Activated T-cell treated with anti-CD3 and anti-CD28 coated beads, Interleukin-2, amount 50 U/mL, for 48 hours (primary cell): Measurements from ENCODE around the gene UBASH3B.

Experiments used
- DNase-seq, 2 experiments: peaks; one replicate each; pipeline ENCODE4 v3.0.0-alpha.2; 2020

Gene UBASH3B

GRCh38 chr11:122679466-122679865, 23.9 kb downstream of the UBASH3B start:
- DNase-seq: no peak

DNA sequence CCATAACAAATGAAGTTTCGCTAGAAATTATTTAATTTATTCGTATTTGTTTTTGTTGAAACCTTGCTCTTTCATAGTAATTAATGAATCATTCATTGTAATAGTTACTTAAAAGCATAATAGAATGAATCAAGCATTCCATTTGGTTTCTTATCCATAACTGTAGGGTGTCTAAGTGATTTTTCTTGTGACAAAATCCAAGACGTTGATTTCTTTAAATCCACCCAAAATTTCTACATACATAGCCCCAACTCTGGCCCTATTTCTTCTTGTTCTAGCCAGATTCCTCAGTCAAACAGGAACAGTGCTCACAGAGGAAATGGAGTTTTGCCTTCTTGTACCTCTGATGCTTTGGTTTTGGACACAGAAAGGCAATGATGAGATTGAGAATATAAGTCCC, 25.5 kb downstream of the UBASH3B start:
- no peak for DNase-seq

DNA sequence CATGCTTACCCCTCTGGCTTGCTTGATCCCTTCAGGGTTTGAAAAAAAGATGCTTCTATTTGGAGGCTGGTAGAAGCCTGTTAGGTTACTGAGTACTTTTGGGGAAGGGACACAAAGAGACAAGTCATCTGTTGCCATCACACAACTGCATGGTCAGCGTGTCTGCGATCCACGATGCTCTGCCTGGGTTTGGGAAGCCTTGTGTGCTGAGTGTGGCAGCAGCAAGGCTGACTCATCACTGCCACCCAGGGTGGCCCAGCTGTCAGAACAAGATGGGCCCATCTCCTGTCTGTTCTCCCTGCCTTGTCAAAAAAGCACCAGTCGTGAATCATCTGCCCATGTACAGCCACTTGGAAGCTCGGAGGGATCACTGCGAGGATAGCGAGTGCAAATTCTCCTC, 26.2 kb downstream of the UBASH3B start:
- DNase-seq: no peak

DNA sequence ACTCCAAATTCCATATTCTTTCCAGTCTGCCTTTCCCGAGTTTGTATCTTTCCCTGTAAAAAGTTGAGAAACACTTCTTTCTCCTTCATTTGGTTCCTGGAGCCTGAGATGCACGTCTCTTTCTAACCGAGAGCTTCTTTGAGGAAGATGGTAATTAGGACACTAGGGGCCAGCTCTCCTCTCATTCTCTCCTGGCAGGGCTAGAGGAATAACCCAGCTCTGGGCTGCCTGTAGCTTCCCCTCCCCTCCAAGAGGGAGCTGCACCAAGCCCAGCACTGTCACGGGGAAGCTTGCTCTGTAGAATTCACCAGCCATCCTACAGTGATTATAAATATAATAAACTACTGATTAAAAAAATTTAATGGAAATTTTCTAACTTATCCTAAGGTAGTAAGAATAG, 26.9 kb downstream of the UBASH3B start:
- no peak for DNase-seq

GRCh38 chr11:122685041-122685440, 29.5 kb downstream of the UBASH3B start:
- no peak for DNase-seq

DNA sequence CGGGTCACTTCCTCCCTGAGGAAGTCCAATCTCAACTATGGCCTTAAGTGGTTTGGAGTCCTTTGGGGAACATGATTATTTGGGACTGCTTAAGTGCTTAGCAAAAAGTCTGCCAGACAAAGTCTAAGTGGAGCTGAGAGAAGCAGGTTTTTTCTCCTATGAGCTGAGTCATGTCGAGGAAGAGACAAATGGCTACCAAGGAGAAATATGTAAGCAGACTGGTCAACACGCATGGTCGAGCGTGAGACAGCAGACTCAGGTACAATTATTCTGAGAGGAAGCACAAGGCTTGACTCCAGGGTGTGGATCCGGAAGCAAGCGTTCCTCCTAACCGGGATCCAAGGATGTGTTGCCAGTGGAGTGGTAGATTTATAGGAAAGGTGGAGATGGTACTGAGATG, 30.6 kb downstream of the UBASH3B start:
- no peak for DNase-seq

DNA sequence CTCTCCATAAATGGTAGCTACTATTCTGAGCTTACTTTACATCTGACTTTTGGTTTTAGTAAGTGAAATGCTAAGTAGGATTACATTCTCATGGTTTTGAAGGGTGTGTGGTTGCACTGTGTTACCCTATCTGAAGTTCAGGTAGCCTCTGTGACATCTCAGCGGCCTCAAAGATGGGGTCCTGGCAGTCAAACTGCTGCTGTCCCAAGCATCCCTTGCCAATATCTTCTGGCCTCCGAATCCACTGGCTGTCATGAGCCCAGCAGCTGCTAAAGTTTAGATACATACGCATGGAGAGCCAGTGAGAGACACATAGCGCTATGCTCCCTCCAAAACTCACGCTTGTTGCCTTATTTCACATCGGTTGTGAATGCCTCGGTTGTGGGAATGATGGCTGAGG, 34.9 kb downstream of the UBASH3B start:
- no peak for DNase-seq

DNA sequence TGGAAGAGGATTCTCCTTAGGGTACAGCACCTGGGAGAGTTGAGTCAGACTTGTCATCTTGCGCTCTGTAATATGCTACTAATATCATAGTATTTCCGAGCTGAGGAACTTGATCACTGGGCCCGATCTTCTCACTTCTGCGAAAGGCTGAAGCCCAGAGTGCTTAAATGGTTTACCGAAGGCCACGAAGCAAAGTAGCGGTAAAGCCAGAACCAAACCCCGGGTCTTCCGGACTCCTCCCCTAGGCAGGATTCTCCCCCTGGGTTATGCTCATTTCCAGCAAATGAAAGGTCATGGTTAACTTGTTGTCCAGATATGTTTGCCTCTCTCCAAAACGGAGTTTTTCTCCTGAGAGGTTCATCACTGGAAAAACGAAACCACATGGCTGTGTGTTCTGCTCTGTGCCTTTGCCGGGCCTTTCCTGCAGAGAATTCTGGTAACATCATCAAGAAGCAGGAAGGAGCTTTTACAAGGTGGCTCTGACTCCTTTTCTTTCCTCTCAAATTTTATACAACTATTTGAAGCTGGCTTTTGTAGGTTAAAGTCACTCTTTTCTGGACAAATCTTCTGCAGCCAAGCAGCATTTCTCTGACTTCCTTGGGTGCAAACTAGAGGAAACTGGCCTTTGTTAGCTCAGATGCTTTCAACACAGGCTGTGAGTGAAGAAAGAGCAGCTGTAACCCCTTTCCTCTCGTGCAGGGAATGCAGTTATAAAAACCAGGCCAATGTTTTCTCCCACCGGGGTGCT, 35.5 kb downstream of the UBASH3B start:
- peak in 1 of 2 experiments; percentile 52 for DNase-seq

DNA sequence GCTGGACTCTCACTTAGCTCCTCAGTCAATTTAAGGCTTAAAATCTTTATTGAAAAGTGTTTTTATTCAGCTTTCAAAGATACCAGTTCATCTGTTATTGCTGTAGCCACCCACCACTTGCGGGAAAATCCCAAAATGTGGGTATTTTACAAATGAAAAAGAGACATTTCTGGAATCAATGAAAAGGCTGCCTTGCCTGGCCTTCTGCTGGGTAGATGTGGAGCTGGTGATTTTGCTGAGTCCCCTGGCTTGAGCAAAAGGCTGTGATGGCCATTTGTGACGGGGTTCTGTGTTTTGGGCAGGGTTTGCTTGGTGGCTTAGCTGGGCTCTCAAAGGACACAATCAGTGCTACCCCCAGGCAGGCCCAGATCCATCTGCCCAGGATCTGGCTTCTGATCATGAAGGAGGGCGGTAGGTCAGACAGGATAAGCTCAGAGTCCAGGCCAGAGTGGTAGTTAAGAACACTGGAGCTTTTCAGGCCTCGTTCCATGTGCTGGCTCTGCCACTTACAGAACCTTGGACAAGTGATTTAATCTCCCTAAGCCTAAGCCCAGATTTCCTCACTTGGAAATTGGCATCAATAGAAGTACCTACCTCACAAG, 36.1 kb downstream of the UBASH3B start:
- no peak for DNase-seq

DNA sequence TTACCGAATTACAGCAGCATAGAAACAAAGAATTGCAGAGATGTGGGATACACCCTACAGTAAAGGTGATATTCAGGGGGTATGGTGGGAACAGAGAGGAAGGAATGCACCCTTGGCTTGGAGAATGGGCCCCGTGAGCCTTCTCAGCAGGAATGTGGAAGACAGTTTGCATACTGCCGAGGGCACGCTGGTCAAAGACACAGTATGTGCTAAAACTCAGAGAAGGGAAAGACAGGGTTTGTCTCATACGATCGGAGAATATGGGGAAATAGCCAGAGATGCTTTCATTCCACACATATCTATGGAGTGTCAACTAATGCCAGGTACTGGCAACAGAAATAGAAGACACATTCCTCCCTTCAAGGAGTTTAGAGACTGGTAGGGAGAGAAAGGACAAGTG, 36.9 kb downstream of the UBASH3B start:
- no peak for DNase-seq

GRCh38 chr11:122695076-122695615, 39.6 kb downstream of the UBASH3B start:
- DNase-seq: no peak

DNA sequence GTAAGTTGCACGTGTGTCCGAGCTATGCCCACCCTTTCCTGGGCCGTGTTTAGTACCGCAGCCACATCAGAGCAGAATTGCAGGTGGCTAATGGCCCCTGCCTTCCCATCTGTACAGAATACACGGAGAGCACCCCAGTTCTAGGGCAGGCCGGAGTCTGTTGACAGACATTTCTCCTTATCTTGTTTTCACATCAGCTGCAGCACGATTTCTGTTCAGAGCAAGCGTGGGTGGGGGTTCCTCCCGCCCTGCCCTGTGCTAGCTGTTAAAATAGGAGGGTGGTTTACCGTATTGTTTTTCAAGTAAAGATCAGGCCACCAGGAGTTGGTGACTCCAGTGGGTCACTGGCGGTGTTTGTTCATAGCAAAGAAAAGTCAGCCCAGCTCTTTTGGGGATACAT, 41.1 kb downstream of the UBASH3B start:
- DNase-seq: peak; percentile 76 to 80

DNA sequence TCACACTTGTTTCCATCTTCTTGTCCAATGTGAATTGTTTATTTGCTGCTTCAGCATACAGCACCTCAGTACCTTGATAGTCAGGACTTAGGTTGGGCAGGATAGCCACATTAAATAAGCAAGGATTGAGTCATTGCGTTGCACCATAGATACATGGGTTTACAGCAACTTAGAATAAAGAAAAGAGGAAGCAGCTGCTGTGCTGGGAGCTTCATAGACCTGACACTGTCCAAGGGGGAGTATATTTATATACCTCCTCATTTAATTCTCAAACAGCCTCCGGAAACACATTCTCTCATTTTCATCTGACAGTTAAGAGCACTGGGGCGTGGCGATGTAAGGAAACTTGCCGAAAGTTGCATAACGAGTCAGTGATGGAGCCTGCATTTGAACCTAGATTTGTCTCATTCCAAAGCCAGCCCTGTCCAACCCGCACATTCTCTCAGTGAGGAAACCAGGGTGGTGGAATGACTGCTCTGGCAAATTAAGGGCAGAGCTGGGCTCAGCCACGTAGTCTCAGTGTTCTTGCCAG, 42.2 kb downstream of the UBASH3B start:
- DNase-seq: no peak

DNA sequence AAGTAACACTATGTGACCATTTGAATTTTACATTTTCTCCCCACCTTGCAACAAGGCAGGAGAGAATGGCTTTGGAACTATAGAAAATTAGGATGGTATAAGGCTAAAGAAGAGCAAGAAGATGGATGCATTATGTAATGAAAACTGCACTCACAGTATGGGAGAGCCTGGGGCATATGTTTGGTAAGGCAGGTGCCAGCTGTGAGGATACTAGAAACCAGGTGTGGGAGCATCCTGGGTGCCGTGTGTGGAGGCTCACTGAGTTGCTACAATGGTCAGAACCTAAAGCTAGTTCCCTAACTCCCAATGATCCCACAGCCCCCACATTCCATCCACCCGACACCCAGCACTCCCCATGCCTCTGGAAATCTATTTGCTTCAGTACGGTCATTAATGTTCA, 42.9 kb downstream of the UBASH3B start:
- no peak for DNase-seq

DNA sequence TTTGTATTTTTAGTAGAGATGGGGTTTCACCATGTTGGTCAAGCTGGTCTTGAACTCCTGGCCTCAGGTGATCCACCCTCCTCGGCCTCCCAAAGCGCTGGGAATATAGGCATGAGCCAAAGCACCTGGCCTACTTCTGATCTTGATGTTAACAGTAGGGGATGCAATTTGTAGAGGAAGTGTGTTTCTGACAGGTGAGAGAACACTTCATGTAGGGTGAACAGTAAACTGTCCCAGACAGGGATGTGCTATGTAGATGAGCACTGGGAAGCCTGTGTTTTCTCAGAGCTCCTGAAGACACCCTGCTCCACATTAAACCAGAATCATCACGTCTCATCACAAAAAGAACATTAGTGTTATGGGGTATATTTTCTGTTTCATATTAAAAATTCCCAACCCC, 45.1 kb downstream of the UBASH3B start:
- DNase-seq: no peak

DNA sequence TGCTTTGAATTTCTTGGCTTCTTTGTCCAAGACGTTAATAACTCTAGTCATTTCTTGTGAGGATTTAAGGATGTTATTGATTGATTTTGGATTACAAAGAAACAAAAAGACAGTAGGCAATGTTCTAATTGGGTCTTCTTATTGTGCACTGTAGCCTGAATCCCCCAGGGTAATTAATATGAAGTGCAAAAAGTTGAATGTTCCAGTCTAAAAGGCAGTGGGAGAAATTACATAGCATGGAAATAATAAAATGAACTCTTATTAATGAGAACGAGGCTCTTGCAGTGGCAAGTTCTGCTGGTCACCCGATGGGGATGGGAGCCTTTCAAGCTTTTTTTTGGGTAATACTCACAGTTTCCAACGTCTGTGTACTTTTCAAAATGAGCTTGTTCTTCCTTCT, 45.6 kb downstream of the UBASH3B start:
- no peak for DNase-seq

- DNase-seq: peak; percentile 73 to 74
Observed at GRCh38 chr11:122703541-122704272, 48.2 kb downstream of the UBASH3B start.

GRCh38 chr11:122705396-122705795, 49.9 kb downstream of the UBASH3B start:
- DNase-seq: no peak

- DNase-seq: no peak
Observed at GRCh38 chr11:122706291-122707088, 51.0 kb downstream of the UBASH3B start.

GRCh38 chr11:122707111-122707510, 51.6 kb downstream of the UBASH3B start:
- no peak for DNase-seq

DNA sequence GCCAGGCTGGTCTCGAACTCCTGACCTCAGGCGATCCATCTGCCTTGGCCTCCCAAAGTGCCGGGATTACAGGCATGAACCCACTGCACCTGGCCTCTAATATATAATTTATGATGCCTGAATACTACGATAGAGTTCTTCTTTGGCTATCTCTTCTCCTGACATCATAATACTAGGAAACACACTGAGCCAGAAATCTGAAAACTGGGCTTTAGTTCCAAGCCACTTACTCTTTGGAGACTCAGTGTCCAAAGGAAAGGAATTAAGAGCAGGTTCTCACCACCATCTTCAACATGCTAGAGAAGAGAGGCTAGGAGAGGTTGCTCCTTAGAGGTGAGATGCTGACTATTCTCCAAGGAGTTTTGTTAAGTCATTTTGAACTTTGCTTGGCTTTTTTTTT, 52.4 kb downstream of the UBASH3B start:
- no peak for DNase-seq

DNA sequence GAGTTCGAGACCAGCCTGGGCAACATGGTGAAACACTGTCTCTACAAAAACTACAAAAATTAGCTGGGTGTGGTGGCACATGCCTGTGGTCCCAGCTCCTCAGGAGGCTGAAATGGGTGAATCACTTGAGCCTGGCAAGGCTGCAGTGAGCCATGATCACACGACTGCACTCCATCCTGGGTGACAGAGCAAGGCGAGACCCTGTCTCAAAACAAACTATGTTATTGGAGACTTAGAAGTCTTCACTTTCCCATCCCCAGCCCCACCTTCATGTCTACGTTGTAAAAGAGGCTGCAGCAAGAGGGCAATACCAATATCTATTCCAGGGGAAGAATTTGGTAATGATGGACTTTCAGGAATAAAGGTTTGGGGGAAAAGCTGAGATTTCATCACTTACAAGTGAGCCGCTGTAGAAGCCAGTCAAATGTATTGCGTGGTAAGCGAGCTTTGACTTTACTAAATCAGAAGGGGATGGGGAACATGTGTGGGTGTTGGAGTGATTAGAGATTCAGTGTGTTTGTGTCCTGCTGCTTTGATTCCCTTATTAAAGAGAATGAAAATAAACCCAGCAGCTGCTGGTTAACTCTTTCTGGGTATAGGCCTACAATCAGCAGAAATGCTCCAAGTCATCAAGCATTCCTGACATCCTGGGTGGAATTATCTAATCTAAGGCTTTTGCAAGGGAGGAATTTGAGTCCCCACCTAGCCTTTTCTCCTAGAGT, 53.7 kb downstream of the UBASH3B start:
- no peak for DNase-seq
